Epidermal melanocyte (primary cell): ENCODE results near the gene IL4I1.

Experiments
- DNase-seq: peaks from one replicate; pipeline ENCODE4 v3.0.0; 2011; ENCODE audit warnings: low spot score; ENCODE audit not compliant: insufficient read length

IL4I1 gene

GRCh38 chr19:49851456-49852259 lies 45.0 kb downstream of the IL4I1 start:
- DNase-seq: no peak

GRCh38 chr19:49850487-49851342 lies 46.0 kb downstream of the IL4I1 start, which contains the start of gene PTOV1:
Gene PTOV1 (plus strand): TSS chr19:49851159.
- DNase-seq: peak; percentile 95

GRCh38 chr19:49850221-49850486 lies 46.5 kb downstream of the IL4I1 start:
- DNase-seq: no peak

- no peak for DNase-seq
Measured at GRCh38 chr19:49849433-49850220, 47.1 kb downstream of the IL4I1 start.

GRCh38 chr19:49848938-49849337 lies 47.7 kb downstream of the IL4I1 start:
- DNase-seq: no peak

- DNase-seq: no peak
Measured at GRCh38 chr19:49847731-49848696, 48.7 kb downstream of the IL4I1 start.

- DNase-seq: no peak
Measured at GRCh38 chr19:49846408-49846807, 50.3 kb downstream of the IL4I1 start.

- DNase-seq: no peak
Measured at GRCh38 chr19:49845414-49845813, 51.3 kb downstream of the IL4I1 start.

GRCh38 chr19:49844138-49845095 lies 52.3 kb downstream of the IL4I1 start:
- DNase-seq: no peak

GRCh38 chr19:49843265-49843664 lies 53.4 kb downstream of the IL4I1 start:
- DNase-seq: no peak

GRCh38 chr19:49840736-49841249 lies 55.9 kb downstream of the IL4I1 start:
- DNase-seq: no peak

GRCh38 chr19:49840321-49840720 lies 56.4 kb downstream of the IL4I1 start:
- DNase-seq: no peak

GRCh38 chr19:49839713-49840112 lies 57.0 kb downstream of the IL4I1 start:
- no peak for DNase-seq
